ENCODE measurements around the gene TOR3A. TPM values are rescaled to one million over a fixed set of nuclear protein-coding genes. Genes with fewer than 3 reads are reported as not detected.
"Not testable (repeated sequence)": the region's sequence is repeated elsewhere in the genome, so short reads cannot be mapped to it uniquely, and the experiment has no call there.

The TOR3A gene
- polyA plus RNA-seq, 1 experiment: 30.8 TPM

GRCh38 chr1:179128520-179128919 is 46.6 kb downstream of the TOR3A start:
- no peaks in the 10 kb centered on the region for H3K27me3 ChIP-seq (ENCODE audit: control insufficient read depth, insufficient read depth, low read length)
- CTCF ChIA-PET: interaction anchor here (0.6 kb wide), 1 partner anchor 754 kb away, joined by 3 read pairs; no protein-coding TSS in a partner anchor
- POLR2A ChIA-PET: no interaction called here
- peaks cover 4% of the 10 kb centered on the region for H3K36me3 ChIP-seq (ENCODE audit: control insufficient read depth, insufficient read depth, low read length)
- no peak for DNase-seq (ENCODE audit: low read depth)
- no peak overlapping the region for H3K4me3 ChIP-seq (ENCODE audit: low read depth, low read length)
- TF ChIP-seq CTCF (IDR thresholded peaks at IDR 0.05; ENCODE audit: insufficient read depth, low read depth, low read length): no peak

DNA sequence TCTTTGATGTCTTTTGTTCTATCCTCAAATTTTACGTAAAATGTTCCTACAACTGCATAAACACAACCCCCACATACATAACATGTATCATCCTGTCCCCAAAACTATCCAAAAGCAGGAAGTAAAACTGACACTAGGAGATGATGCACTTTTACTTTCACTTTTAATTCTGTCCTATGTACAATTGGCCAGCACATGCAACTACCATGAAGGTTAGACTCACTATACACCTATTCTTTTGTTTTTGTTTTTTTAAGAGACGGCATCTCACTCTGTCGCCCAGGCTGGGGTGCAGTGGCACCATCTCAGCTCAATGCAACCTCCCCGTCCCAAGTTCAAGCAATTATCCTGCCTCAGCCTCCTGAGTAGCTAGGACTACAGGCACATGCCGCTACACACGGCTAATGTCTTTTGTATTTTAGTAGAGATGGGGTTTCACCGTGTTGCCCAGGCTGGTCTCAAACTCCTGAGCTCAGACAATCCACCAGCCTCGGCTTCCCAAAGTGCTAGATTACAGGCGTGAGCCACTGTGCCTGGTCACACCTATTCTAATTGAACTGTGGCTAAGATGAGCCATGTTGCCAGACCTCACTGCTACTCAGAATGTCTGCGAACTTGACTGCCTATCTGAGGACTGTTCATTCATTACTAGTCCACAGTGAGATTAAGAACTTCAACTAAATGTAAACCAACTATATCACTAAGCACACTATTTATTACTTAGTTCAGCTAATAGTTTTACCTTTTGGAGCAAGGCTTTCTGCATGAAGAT is 48.0 kb downstream of the TOR3A start:
- ChIA-PET POLR2A (no interaction called here), CTCF (interaction anchor here (0.9 kb wide), 1 partner anchor 9 kb away, joined by 3 read pairs; no protein-coding TSS in a partner anchor)
- no peak for TF ChIP-seq CTCF (IDR thresholded peaks at IDR 0.05; ENCODE audit: insufficient read depth, low read depth, low read length)
- H3K4me3 ChIP-seq (ENCODE audit: low read depth, low read length): no peak overlapping the region
- H3K36me3 ChIP-seq (ENCODE audit: control insufficient read depth, insufficient read depth, low read length): peaks cover 2% of the 10 kb centered on the region; the same call in 1 of the 2 replicates
- no peak for DNase-seq (ENCODE audit: low read depth)
- no peaks in the 10 kb centered on the region for H3K27me3 ChIP-seq (ENCODE audit: control insufficient read depth, insufficient read depth, low read length)

GRCh38 chr1:179135168-179135567 is 53.3 kb downstream of the TOR3A start:
- DNase-seq (ENCODE audit: low read depth); POLR2A ChIA-PET; CTCF ChIA-PET; H3K27me3 ChIP-seq (ENCODE audit: control insufficient read depth, insufficient read depth, low read length); H3K36me3 ChIP-seq (ENCODE audit: control insufficient read depth, insufficient read depth, low read length); H3K4me3 ChIP-seq (ENCODE audit: low read depth, low read length): not testable (repeated sequence)

- CTCF ChIA-PET; H3K27me3 ChIP-seq (ENCODE audit: control insufficient read depth, insufficient read depth, low read length); DNase-seq (ENCODE audit: low read depth); H3K4me3 ChIP-seq (ENCODE audit: low read depth, low read length); H3K36me3 ChIP-seq (ENCODE audit: control insufficient read depth, insufficient read depth, low read length); POLR2A ChIA-PET: not testable (repeated sequence)
Observed at GRCh38 chr1:179135707-179136106, 53.8 kb downstream of the TOR3A start.

GRCh38 chr1:179137617-179138255 is 55.9 kb downstream of the TOR3A start:
- Histone ChIP-seq H3K4me3 (ENCODE audit: low read depth, low read length) (no peak overlapping the region), H3K36me3 (ENCODE audit: control insufficient read depth, insufficient read depth, low read length) (no peaks in the 10 kb centered on the region; the same call in 1 of the 2 replicates), H3K27me3 (ENCODE audit: control insufficient read depth, insufficient read depth, low read length) (no peaks in the 10 kb centered on the region)
- POLR2A ChIA-PET: no interaction called here
- TF ChIP-seq CTCF (IDR thresholded peaks at IDR 0.05; ENCODE audit: insufficient read depth, low read depth, low read length): no peak
- no peak for DNase-seq (ENCODE audit: low read depth)
- CTCF ChIA-PET: interaction anchor here (0.8 to 1.4 kb wide), 4 partner anchors 12 to 53 kb away, joined by 3 to 4 read pairs (median 3); no protein-coding TSS in a partner anchor

DNA sequence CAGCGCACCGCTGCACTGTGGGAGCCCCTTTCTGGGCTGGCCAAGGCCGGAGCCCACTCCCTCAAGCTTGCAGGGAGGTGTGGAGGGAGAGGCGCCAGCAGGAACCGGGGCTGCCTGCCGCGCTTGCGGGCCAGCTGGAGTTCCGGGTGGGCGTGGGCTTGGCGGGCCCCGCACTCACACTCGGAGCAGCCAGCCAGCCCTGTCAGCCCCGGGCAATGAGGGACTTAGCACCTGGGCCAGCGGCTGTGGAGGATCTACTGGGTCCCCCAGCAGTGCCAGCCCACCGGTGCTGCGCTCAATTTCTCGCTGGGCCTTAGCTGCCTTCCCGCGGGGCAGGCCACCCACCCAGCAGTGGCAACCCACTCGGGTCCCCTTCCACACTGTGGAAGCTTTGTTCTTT is 56.9 kb downstream of the TOR3A start:
- POLR2A ChIA-PET; H3K27me3 ChIP-seq (ENCODE audit: control insufficient read depth, insufficient read depth, low read length); H3K4me3 ChIP-seq (ENCODE audit: low read depth, low read length); DNase-seq (ENCODE audit: low read depth); H3K36me3 ChIP-seq (ENCODE audit: control insufficient read depth, insufficient read depth, low read length): not testable (repeated sequence)
- CTCF ChIA-PET: interaction anchor here (0.8 kb wide), 1 partner anchor 55 kb away, joined by 3 read pairs; no protein-coding TSS in a partner anchor
